Esophagus squamous epithelium (tissue), 4 donors: Measurements from ENCODE around the gene CNTNAP5.

Source experiments
- POLR2A ChIP-seq, 4 donors: fragments of 450-650 bp; IDR thresholded peaks; one replicate each; pipeline ENCODE4 v1.6.1; 2017; ENCODE audit warnings: antibody characterized with exemption in 4 of 4, mild to moderate bottlenecking in 4 of 4, moderate library complexity in 3 of 4
- TF ChIP-seq, protein P1 (sequence below), 6 experiments: fragments of 450-650 bp in 4 of 6; fragments of 200-600 bp in 2 of 6; sonication (generic) in 2 of 6; IDR thresholded peaks; one replicate each; pipeline ENCODE4 v1.5.1; 2016 to 2019; ENCODE audit warnings: antibody characterized with exemption in 6 of 6, mild to moderate bottlenecking in 4 of 6, moderate library complexity in 4 of 6

- TF ChIP-seq, protein P1, sequence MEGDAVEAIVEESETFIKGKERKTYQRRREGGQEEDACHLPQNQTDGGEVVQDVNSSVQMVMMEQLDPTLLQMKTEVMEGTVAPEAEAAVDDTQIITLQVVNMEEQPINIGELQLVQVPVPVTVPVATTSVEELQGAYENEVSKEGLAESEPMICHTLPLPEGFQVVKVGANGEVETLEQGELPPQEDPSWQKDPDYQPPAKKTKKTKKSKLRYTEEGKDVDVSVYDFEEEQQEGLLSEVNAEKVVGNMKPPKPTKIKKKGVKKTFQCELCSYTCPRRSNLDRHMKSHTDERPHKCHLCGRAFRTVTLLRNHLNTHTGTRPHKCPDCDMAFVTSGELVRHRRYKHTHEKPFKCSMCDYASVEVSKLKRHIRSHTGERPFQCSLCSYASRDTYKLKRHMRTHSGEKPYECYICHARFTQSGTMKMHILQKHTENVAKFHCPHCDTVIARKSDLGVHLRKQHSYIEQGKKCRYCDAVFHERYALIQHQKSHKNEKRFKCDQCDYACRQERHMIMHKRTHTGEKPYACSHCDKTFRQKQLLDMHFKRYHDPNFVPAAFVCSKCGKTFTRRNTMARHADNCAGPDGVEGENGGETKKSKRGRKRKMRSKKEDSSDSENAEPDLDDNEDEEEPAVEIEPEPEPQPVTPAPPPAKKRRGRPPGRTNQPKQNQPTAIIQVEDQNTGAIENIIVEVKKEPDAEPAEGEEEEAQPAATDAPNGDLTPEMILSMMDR (IDR thresholded peaks at IDR 0.05) = no peak
- TF ChIP-seq POLR2A (IDR thresholded peaks at IDR 0.05) = no peak
Observed at GRCh38 chr2:124163840-124164239, 138.8 kb downstream of the CNTNAP5 start.
